Epithelial cell of proximal tubule (primary cell): ENCODE results near the gene OR4F6. TPM values are rescaled to one million over a fixed set of nuclear protein-coding genes. Genes with fewer than 3 reads are reported as not detected.

Experiments
- DNase-seq: peaks from one replicate; pipeline ENCODE4 v3.0.0-alpha.2; 2011; ENCODE audit warnings: low read depth
- H3K4me3 ChIP-seq: 2 replicates; pipeline ENCODE4 v1.5.1; 2011; ENCODE audit warnings: low read depth, mild to moderate bottlenecking, low read length
- total RNA-seq: library from RNA; depleted of rRNA; stranded (reverse); fragments of >200 nt; gene quantifications from 2 replicates; pipeline ENCODE4 v1.2.3, GENCODE V29; 2015
- TF ChIP-seq, protein P1 (sequence below): conservative IDR thresholded peaks from 2 replicates; pipeline ENCODE4 v1.5.1; 2012; ENCODE audit warnings: low read depth, mild to moderate bottlenecking, low read length

OR4F6 gene
- total RNA-seq, 1 donor from 2014 or later: not detected

DNA sequence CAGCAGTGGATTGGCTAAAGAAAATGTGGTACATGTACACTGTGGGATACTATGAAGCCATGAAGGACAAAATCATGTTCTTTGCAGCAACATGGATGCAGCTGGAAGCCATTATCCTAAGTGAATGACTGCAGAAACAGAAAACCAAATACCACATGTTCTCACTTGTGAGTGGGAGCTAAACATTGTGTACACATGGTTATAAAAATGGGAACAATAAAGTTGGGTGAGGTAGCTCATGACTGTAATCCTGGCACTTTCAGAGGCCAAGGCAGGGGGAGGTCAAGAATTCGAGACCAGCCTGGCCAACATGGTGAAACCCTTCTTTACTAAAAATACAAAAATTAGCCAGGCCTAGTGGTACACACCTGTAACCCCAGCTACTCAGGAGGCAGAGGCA is 3.6 kb upstream of the OR4F6 start:
- H3K4me3 ChIP-seq: no peak overlapping the region
- TF ChIP-seq, protein P1, sequence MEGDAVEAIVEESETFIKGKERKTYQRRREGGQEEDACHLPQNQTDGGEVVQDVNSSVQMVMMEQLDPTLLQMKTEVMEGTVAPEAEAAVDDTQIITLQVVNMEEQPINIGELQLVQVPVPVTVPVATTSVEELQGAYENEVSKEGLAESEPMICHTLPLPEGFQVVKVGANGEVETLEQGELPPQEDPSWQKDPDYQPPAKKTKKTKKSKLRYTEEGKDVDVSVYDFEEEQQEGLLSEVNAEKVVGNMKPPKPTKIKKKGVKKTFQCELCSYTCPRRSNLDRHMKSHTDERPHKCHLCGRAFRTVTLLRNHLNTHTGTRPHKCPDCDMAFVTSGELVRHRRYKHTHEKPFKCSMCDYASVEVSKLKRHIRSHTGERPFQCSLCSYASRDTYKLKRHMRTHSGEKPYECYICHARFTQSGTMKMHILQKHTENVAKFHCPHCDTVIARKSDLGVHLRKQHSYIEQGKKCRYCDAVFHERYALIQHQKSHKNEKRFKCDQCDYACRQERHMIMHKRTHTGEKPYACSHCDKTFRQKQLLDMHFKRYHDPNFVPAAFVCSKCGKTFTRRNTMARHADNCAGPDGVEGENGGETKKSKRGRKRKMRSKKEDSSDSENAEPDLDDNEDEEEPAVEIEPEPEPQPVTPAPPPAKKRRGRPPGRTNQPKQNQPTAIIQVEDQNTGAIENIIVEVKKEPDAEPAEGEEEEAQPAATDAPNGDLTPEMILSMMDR: no peak
- DNase-seq: no peak

DNA sequence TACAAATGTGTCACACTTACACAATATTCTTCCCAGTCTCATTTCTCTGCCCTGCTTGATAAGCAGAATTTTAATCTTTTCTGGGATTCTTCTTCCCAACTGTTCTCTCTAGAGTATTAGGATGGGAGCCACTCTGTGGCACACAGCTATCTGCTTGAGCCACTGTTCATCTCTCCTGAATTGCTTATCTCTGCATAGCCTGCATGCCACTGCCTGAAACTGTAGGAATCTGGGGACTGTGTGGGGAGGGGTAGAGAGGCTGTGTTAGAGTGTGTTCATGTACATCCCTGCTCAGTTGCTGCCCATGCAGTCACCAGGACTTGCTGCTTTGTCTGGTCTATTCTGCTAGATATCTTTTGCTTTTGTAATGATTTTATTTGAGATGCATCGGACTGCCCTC is 2.3 kb upstream of the OR4F6 start:
- TF ChIP-seq, protein P1: no peak
- no peak for DNase-seq
- H3K4me3 ChIP-seq: no peak overlapping the region

DNA sequence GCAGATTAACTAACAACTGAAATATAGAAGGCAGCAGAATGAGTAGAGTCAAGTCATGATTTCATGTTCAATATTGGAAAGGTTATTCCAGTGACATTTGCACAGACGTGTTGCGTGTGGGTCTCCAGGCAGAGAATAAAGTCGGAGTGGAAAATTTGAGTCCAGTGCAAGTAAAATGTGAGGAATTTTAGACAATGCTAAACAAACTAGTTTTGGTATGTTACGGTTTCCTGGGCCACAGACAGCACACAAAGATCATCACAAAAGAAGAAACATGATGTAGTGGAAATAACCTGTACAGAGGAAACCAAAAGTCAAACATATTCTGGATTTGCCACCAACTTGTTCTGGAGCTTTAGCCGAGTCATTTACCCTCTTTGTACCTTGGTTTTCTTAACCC is 367 bp downstream of the OR4F6 start:
- no peak for DNase-seq

DNA sequence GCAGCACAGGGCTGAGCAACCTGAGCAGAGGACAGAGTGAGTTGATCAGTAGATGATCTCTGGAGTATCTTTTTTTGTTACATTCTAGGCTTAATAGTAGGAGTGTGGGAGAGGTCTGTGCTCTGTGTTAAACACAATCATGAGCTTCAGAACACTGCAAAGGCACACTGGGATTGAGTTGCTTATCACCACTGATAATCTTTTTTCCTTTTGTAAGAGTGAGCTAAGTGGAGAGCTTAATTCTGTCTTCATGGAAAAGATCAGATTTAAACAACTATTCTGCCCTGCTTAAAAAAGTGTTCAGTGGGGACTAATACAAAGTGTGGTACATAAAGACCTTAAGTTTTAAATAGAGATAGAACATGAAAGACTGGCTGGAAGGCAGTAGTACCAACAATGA is 1.1 kb downstream of the OR4F6 start:
- no peak overlapping the region for H3K4me3 ChIP-seq
- TF ChIP-seq, protein P1: no peak
- DNase-seq: no peak

More for the DNA sequence above, 367 bp downstream of the OR4F6 start:
- TF ChIP-seq, protein P1: no peak
- H3K4me3 ChIP-seq: no peak overlapping the region

DNA sequence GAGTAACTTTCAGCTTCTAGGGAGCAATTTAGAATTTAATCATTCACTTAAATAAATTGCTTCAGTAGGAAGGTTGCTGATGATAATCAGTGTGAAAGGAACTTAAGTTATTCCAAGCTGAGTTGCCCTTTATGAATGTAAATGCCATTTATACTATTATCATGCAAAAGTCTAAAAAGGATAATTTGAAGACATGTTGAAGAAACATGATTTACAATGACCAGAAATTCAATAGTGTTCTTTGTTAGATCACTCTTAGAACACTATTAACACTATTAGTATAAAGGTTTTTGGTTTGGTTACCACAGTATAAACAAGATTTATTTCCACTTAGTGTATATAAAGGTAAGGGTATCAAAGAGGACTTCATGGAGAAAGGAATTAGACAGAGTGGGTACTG is 1.6 kb downstream of the OR4F6 start:
- no peak for DNase-seq
- no peak overlapping the region for H3K4me3 ChIP-seq
- TF ChIP-seq, protein P1: no peak

DNA sequence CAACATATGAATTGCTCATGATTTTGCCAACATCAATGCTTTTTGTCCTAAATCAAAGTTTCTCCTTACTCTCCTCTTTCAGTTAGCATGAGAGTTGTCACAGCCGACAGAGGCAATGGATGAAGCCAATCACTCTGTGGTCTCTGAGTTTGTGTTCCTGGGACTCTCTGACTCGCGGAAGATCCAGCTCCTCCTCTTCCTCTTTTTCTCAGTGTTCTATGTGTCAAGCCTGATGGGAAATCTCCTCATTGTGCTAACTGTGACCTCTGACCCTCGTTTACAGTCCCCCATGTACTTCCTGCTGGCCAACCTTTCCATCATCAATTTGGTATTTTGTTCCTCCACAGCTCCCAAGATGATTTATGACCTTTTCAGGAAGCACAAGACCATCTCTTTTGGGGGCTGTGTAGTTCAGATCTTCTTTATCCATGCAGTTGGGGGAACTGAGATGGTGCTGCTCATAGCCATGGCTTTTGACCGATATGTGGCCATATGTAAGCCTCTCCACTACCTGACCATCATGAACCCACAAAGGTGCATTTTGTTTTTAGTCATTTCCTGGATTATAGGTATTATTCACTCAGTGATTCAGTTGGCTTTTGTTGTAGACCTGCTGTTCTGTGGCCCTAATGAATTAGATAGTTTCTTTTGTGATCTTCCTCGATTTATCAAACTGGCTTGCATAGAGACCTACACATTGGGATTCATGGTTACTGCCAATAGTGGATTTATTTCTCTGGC is 2.5 kb downstream of the OR4F6 start:
- TF ChIP-seq, protein P1: no peak
- no peak overlapping the region for H3K4me3 ChIP-seq
- no peak for DNase-seq

DNA sequence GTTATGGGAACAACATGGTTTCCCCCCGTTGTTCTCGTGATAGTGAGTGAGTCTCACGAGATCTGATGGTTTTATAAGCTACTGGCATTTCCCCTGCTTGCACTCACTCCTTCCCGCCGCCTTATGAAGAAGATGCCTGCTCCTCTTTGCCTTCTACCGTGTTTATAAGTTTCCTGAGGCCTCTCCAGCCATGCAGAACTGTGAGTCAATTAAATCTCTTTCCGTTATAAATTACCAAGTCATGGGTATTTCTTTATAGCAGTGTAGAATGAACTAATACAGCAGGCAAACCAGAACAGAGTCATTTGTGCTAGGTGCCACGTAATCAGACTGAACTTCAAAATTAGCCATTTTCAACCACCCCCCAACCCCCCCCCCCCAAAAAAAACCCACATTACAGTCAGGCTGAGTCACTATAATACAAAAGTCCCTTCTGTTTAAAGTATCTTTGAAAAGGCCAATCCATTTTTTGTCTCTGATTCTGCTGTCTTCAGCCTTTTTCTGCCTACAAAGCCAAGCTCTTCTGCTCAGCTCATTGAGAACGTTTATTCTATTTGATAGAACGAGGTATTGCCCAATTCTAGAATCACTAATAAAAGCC is 4.1 kb downstream of the OR4F6 start:
- peak; percentile 93 for DNase-seq
- H3K4me3 ChIP-seq: peak overlapping the region; percentile 38
- TF ChIP-seq, protein P1: no peak
